Psoas muscle (tissue), 8 donors: ENCODE data around the gene CFB. TPM values are rescaled to one million over a fixed set of nuclear protein-coding genes. Genes with fewer than 3 reads are reported as not detected.

Source experiments
- ATAC-seq, 4 donors: fragments of 200-7000 bp; cut with Tn5 transposase; one replicate each; pipeline ENCODE4 v1.9.1; 2020; ENCODE audit warnings: moderate library complexity in 3 of 4, mild to moderate bottlenecking in 2 of 4
- DNase-seq, 2 donors: peaks; one replicate each; pipeline ENCODE4 v3.0.0-alpha.2; 2020
- H3K27ac ChIP-seq: fragments of 200-600 bp; one replicate; pipeline ENCODE4 v1.8.0; 2022
- H3K27me3 ChIP-seq, 3 donors: fragments of 200-600 bp in 1 of 3; one replicate each; pipeline versions ENCODE4 v1.6.1 to v1.8.0; 2013 to 2022; ENCODE audit warnings: low read length in 2 of 3, mild to moderate bottlenecking in 2 of 3, moderate library complexity in 1 of 3; ENCODE audit not compliant: insufficient read depth in 3 of 3
- H3K36me3 ChIP-seq, 2 donors: fragments of 200-600 bp in 1 of 2; one replicate each; pipeline versions ENCODE4 v1.6.1 to v1.8.0; 2013 to 2022; ENCODE audit warnings: low read depth in 1 of 2, mild to moderate bottlenecking in 1 of 2, moderate library complexity in 1 of 2; ENCODE audit not compliant: insufficient read depth in 1 of 2
- H3K4me1 ChIP-seq: fragments of 200-600 bp; one replicate; pipeline ENCODE4 v1.8.0; 2022
- H3K4me3 ChIP-seq: fragments of 200-600 bp; one replicate; pipeline ENCODE4 v1.8.0; 2022; ENCODE audit warnings: mild to moderate bottlenecking
- H3K9me3 ChIP-seq: fragments of 200-600 bp; one replicate; pipeline ENCODE4 v1.8.0; 2022
- CTCF ChIP-seq: fragments of 200-600 bp; IDR thresholded peaks from one replicate; pipeline ENCODE4 v1.8.0; 2022; ENCODE audit warnings: antibody characterized with exemption
- WGBS, 3 donors: extraction: QIAGEN DNeasy Blood & Tissue Kit; methylation state at CpG; one replicate each; pipeline versions ENCODE4 v1.1.6 to v1.1.7; 2013; 5-methylcytosine and 5-hydroxymethylcytosine counted together
- intact Hi-C, 2 donors: fragments of 100-400 bp; cut with DNase I; formaldehyde crosslinking; loops; one replicate each; pipeline versions ENCODE4 v1.11.0 to v1.14.2; 2022
- polyA plus RNA-seq, 3 donors: library from polyadenylated mRNA; stranded (reverse); fragments of 200-250 nt; gene quantifications; one replicate each; pipeline ENCODE4 v1.2.3, GENCODE V29; 2013
- total RNA-seq, 4 donors: library from RNA; stranded (reverse); fragmentation: NEBNext Ultra II Directional in 2 of 4; extraction: Animal tissue kit (Norgen Biotek cat#: 25700) in 2 of 4; gene quantifications; one replicate each; pipeline versions ENCODE4 v1.2.1 to v1.2.4, GENCODE V29; 2021 to 2023
- donor health status: healthy with polysubstance abuse.
- donor health status: DM: no; HTN: no; CAD: no; lungs with moderate emphysema.
- donor health status: Bipolar disorder and iron deficiency.
- donor health status: healthy.
- donor health status: DM: yes; HTN: yes; CAD: no.
- donor health status: DM: no; HTN: no; CAD: no.
- donor health status: DM: no; HTN: no; CAD: no.
- donor health status: DM: yes; HTN: yes; CAD: no.

CFB gene
- total and polyA plus RNA-seq, 7 donors, result 1.6 to 5.8 (median 2.5) TPM

- no peak for TF ChIP-seq CTCF
- WGBS, 3 donors, result 8 to 26% (median 15%) methylated on average over 28 to 29 of the region's 29 CpGs
Measured at GRCh38 chr6:31900917-31901414, 44.9 kb upstream of the CFB start.

GRCh38 chr6:31901415-31901952 is 44.4 kb upstream of the CFB start:
- TF ChIP-seq CTCF, result no peak
- DNase-seq (peak; percentile 70 to 82), ATAC-seq (peak; percentile 24 to 36 (median 28))
- H3K27me3 ChIP-seq, result no peaks in the 10 kb centered on the region
- H3K27ac ChIP-seq, result peak overlapping the region; percentile 75
- intact Hi-C loops, result loop anchor here in 1 of 2 donors (5.0 kb wide), 1 partner anchor 51 kb away; no protein-coding TSS in a partner anchor
- WGBS, 3 donors, result 0 to 1% (median 1%) methylated on average over 24 to 45 of the region's 45 CpGs
- no peaks in the 10 kb centered on the region for H3K36me3 ChIP-seq
- no peaks in the 10 kb centered on the region for H3K9me3 ChIP-seq
- H3K4me3 ChIP-seq, result peak overlapping the region; percentile 75
- H3K4me1 ChIP-seq, result peaks cover 19% of the 10 kb centered on the region

More at GRCh38 chr6:31900917-31901414, 44.9 kb upstream of the CFB start:
- Histone ChIP-seq H3K27ac (peak overlapping the region; percentile 75), H3K4me1 (peaks cover 19% of the 10 kb centered on the region), H3K4me3 (peak overlapping the region; percentile 75), H3K9me3 (no peaks in the 10 kb centered on the region), H3K36me3 (peaks cover 0 to 1% of the 10 kb centered on the region in 2 donors), H3K27me3 (no peaks in the 10 kb centered on the region)
- peak in 2 of 4 donors; percentile 6 to 7 for ATAC-seq
- DNase-seq, result no peak
- intact Hi-C loops, result loop anchor here in 1 of 2 donors (5.0 kb wide), 1 partner anchor 51 kb away; no protein-coding TSS in a partner anchor

- Histone ChIP-seq H3K4me1 (peaks cover 19% of the 10 kb centered on the region), H3K27ac (peak within 1 kb of the TSS; percentile 75), H3K4me3 (peak within 1 kb of the TSS; percentile 75), H3K36me3 (no peaks in the 10 kb centered on the region), H3K9me3 (no peaks in the 10 kb centered on the region), H3K27me3 (no peaks in the 10 kb centered on the region)
- peak; percentile 91 to 93 for DNase-seq
- WGBS, 3 donors, result 0 to 1% (median 0%) methylated on average over 36 to 76 of the region's 77 CpGs
- peak; percentile 75 to 81 (median 78) for ATAC-seq
- intact Hi-C loops, result loop anchor here (2.0 to 5.0 kb wide), 2 partner anchors 50 to 51 kb away; no protein-coding TSS in a partner anchor
- no peak for TF ChIP-seq CTCF
Measured at GRCh38 chr6:31901953-31902643, 43.8 kb upstream of the CFB start, which contains the start of gene ZBTB12. TSS of gene ZBTB12 (minus strand) at chr6:31902086. CDS start at chr6:31901305, 781 bp downstream.

- Histone ChIP-seq H3K9me3 (no peaks in the 10 kb centered on the region), H3K27me3 (no peaks in the 10 kb centered on the region), H3K27ac (no peak overlapping the region), H3K4me3 (no peak overlapping the region), H3K36me3 (no peaks in the 10 kb centered on the region), H3K4me1 (peaks cover 13% of the 10 kb centered on the region)
- ATAC-seq (no peak), DNase-seq (no peak)
- WGBS, 3 donors, result 82 to 97% (median 91%) methylated on average over 3 of the region's 3 CpGs
- intact Hi-C loops, result loop anchor here (2.0 to 5.0 kb wide), 2 partner anchors 48 to 49 kb away; no protein-coding TSS in a partner anchor
- no peak for TF ChIP-seq CTCF
Measured at GRCh38 chr6:31903957-31904356, 41.9 kb upstream of the CFB start.
